ENCODE measurements around the gene C6orf163. TPM values are rescaled to one million over a fixed set of nuclear protein-coding genes. Genes with fewer than 3 reads are reported as not detected.

C6orf163 gene
- total and polyA plus RNA-seq, 2 of the 4 experiments (the other 2 are of a cell fraction), result 0.55 to 0.90 TPM

DNA sequence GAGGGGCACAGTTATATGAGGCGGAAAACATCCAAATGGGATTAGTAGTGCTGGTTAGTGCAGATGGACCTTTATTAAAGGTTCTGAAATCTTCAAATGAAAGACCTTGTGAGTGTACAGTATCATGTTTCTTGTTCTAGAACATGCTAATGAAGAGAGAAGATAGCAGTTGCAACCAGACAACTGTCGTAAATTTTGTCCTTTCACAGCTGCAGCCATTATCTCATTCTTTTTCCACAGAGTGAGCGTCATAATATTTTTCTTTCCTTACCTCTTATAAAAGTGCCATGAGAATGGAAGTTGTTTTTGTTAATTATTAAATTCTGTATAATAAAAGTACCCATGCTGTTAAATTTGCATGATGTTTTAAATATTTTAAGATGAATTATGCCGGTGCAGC, 4.4 kb upstream of the C6orf163 start:
- Histone ChIP-seq H4K20me1 (ENCODE audit: insufficient read depth, low read length) (no peaks in the 10 kb centered on the region), H4K8ac (ENCODE audit: low read depth in 2 of 2, low read length in 2 of 2) (no peak overlapping the region), H3K27ac (ENCODE audit: insufficient read depth, low read length) (no peak overlapping the region), H2AK5ac (ENCODE audit: low read depth, low read length) (no peak overlapping the region), H3K79me1 (ENCODE audit: low read depth in 1 of 2, low read length in 2 of 2) (peaks cover 3 to 9% of the 10 kb centered on the region in 2 experiments; a peak in 2 of 4 replicates), H3K18ac (ENCODE audit: low read depth, low read length) (no peak overlapping the region), H4K5ac (ENCODE audit: low read depth, low read length) (no peak overlapping the region), H2BK5ac (ENCODE audit: low read depth, low read length, poor library complexity, severe bottlenecking) (no peak overlapping the region), H3K9me3 (ENCODE audit: control insufficient read depth, insufficient read depth, low read length) (no peaks in the 10 kb centered on the region), H2AFZ (replicated peaks; ENCODE audit: low read length, poor library complexity) (no peak overlapping the region), H3K4me3 (ENCODE audit: insufficient read depth, low read depth, low read length) (no peak overlapping the region), H3K9me1 (ENCODE audit: insufficient read depth, low read length) (no peaks in the 10 kb centered on the region), H3K14ac (replicated peaks; ENCODE audit: low read depth, low read length) (no peak overlapping the region), H4K91ac (ENCODE audit: insufficient read depth, low read depth, low read length) (no peak overlapping the region), H3K56ac (ENCODE audit: extremely low read depth, insufficient read depth, low read length) (no peak overlapping the region), H2BK20ac (ENCODE audit: low read depth, low read length) (no peak overlapping the region), H3K4me1 (ENCODE audit: control insufficient read depth, insufficient read depth, low read length) (no peaks in the 10 kb centered on the region), H2AK9ac (replicated peaks; ENCODE audit: low read depth, low read length, poor library complexity) (no peak overlapping the region), H3K23ac (ENCODE audit: low read depth, low read length) (no peak overlapping the region), H3K9ac (ENCODE audit: low read depth, low read length) (no peak overlapping the region), H3K27me3 (ENCODE audit: control insufficient read depth, insufficient read depth, low read length) (no peaks in the 10 kb centered on the region), H3K4ac (ENCODE audit: low read depth, low read length) (no peak overlapping the region), H2BK15ac (ENCODE audit: low read depth, low read length) (no peak overlapping the region), H3K36me3 (ENCODE audit: control insufficient read depth, insufficient read depth, low read length) (no peaks in the 10 kb centered on the region), H2BK120ac (ENCODE audit: low read depth, low read length) (no peak overlapping the region), H3K4me2 (ENCODE audit: low read depth, low read length) (no peak overlapping the region)
- no CpG with 5 or more reads among the region's 4 CpGs for WGBS, 2 experiments (ENCODE audit: extremely low coverage in 2 of 2, insufficient read length in 1 of 2)
- POLR2A ChIA-PET (ENCODE audit: unreplicated experiment), result no interaction called here
- no peak for DNase-seq
- CTCF ChIA-PET, result interaction anchor here (0.6 kb wide), 1 partner anchor 36 kb away, joined by 3 read pairs; no protein-coding TSS in a partner anchor
- no peak for TF ChIP-seq ELK1 (IDR thresholded peaks at IDR 0.05; ENCODE audit: borderline replicate concordance, low read depth, low read length)
- no peak for TF ChIP-seq CHD1 (IDR thresholded peaks at IDR 0.05; ENCODE audit: low read depth, low read length)
- no peak for TF ChIP-seq RCOR1 (IDR thresholded peaks at IDR 0.05; ENCODE audit: insufficient replicate concordance, low read length)
- TF ChIP-seq POLR2A (IDR thresholded peaks at IDR 0.05; ENCODE audit: low read depth, low read length), result no peak
- TF ChIP-seq NFE2L2 (IDR thresholded peaks at IDR 0.05; ENCODE audit: low read depth, low read length), result no peak
- TF ChIP-seq FOS (IDR thresholded peaks at IDR 0.05; ENCODE audit: low read depth, low read length), result no peak
- no peak for TF ChIP-seq SMC3 (IDR thresholded peaks at IDR 0.05; ENCODE audit: low read depth, low read length)
- TF ChIP-seq MAZ (IDR thresholded peaks at IDR 0.05; ENCODE audit: borderline replicate concordance, low read depth, low read length), result no peak
- no TSS peak for BruUV-seq (replicated peaks)
- in situ Hi-C loops (cut with MboI; ENCODE audit: low sequenced_read_pairs), result no loop called here
- intact Hi-C loops (cut with micrococcal nuclease), result no loop called here
- dilution Hi-C loops (cut with HindIII; ENCODE audit: low sequenced_read_pairs, unreplicated experiment), result no loop called here
- no peak for ATAC-seq (ENCODE audit: low read depth)

Measured in IMR-90 (cell line).